CD4-positive, alpha-beta T cell treated with Interleukin-17A for 4 hours (primary cell): Measurements from ENCODE around the gene SPNS2.
A peak's percentile ranks its signal among the peaks of the same experiment; 100 is the strongest.

Source experiments
- DNase-seq: peaks from one replicate; pipeline ENCODE4 v3.0.0-alpha.2; 2020; ENCODE audit warnings: mixed read lengths

Gene SPNS2

DNA sequence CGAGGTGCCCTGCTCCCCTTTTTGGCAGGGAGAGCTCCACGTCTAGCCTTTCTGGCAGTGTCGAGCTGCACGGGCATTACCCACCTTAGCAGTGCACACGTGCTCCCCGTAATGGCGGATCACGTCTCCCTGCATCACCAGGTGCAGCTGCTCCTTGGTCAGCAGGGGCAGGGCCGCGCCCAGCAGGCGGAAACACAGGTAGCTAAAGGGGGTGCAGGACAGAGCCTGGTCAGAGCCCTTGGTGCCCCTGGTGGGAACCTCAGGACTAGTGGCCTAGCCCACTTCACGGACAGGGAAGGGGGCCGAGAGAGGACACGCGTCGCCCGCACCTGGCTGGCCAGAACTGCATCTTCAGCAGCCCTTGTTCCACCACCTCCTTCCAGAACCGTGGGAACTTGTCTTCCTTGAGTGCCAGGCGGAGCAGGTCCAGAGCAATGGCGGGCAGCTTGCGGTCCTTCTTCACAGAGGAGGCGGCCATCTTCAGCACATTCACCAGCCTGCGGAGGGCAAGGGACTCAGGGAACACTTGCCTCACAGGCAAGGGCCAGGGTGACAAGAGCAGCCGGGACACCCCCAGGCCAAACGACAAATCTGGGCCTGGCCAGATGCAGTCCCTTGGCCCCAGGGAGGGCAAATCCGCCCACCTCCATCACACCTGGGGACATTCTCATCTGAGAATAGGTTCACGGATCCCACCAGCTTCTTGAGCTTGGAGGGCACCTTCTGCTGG is 53.3 kb downstream of the SPNS2 start:
- no peak for DNase-seq

DNA sequence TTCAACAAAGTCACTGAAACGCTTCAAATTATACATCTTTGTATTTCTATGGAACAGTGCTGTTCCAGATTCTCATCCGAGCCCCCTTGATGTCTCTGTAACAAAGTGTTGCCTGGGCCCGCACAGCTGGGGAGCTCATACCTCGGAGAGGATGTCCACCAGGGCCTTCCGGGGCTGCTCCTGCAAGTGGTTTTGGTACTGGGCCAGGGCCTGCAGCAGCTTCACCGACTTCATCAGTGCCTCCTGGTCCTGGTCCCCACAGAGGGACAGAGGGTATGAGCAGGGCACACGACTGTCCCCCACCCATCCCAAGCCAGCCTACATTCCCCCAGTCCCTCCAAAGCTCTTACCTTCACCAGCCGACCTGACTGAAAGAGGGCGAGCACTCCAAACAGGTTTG is 55.0 kb downstream of the SPNS2 start:
- no peak for DNase-seq

DNA sequence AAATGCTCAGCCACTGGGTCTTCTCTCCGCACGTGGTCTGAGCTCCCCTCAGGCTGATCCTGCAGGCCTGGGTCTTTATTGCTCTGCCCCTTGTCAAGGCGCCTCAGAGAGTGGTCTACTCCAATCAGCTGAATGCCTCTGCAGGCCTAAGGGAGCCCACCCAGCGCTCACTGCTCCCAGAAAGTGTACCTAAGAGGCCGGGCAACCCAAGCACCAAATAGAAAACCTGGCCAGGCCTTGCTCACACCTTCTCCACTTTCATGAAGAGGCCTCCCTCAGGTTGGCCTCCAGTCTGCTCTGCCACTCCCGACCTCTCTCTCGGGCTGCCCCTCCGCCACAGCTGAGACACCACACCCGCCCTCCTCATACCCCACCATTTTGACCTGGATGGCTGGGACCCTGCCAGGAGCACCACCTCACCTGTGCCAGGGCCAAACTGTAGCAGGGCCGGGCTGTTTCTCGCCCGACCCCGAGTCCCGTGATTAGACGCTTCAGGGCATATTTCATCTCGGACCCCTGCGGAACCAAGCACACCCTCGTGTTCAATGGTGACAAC is 55.8 kb downstream of the SPNS2 start:
- DNase-seq, result no peak

- DNase-seq, result peak; percentile 99
Observed at GRCh38 chr17:4554997-4555799, 56.5 kb downstream of the SPNS2 start, which contains the start of gene MYBBP1A. TSS of gene MYBBP1A (minus strand) at chr17:4555384. CDS start at chr17:4555324, 60 bp downstream.

GRCh38 chr17:4555873-4556759 is 57.4 kb downstream of the SPNS2 start:
- no peak for DNase-seq

DNA sequence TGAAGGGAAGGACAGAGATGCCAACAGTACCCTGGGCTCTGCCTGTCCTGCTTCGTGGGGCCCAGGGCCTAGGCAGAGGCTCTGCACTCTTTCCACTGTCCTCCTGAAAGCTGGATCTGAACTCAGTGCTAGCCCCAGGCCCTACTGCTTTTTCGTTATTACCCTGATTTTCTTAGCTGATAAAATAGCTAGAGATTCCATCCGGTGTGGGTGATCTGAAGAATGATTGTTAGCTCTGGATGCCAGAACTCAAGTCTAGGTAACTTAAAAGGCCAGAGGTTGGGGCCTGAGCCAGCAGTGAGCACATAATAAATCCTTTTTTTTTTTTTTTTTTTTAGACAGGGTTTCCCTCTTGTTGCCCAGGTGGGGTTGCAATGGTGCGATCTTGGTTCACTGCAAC is 58.3 kb downstream of the SPNS2 start:
- DNase-seq, result no peak

DNA sequence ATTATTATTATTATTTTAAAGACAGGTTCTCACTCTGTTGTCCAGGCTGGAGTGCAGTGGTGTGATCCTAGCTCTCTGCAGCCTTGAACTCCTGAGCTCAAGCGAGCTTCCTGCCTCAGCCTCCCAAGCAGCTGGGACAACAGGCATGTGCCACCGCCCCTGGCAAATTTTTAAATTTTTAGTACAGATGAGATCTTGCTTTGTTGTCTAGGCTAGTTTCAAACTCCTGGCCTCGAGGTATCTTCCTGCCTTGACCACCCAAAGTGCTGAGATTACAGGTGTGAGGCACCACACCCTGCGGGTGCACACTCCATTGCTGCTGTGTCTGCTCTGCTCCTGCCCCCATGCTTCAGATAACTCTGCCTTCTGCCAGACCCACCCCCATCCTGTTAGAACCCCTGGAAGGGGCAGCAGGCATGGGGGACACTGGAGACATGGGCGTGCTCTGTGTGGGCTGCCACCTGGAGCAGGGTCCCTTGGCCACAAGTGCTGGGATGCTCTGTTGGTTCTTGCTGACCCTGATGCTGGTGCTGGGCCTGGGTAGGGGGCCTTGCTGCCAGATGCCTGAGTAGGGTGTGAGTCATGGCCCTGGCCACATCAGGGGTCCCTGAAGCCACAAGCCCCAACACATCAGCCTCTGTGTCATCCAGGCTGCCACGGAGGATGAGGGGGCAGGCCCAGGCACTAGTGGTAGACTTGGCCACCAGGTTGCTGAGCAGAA is 59.1 kb downstream of the SPNS2 start:
- no peak for DNase-seq

GRCh38 chr17:4558347-4558971 is 59.8 kb downstream of the SPNS2 start:
- no peak for DNase-seq

DNA sequence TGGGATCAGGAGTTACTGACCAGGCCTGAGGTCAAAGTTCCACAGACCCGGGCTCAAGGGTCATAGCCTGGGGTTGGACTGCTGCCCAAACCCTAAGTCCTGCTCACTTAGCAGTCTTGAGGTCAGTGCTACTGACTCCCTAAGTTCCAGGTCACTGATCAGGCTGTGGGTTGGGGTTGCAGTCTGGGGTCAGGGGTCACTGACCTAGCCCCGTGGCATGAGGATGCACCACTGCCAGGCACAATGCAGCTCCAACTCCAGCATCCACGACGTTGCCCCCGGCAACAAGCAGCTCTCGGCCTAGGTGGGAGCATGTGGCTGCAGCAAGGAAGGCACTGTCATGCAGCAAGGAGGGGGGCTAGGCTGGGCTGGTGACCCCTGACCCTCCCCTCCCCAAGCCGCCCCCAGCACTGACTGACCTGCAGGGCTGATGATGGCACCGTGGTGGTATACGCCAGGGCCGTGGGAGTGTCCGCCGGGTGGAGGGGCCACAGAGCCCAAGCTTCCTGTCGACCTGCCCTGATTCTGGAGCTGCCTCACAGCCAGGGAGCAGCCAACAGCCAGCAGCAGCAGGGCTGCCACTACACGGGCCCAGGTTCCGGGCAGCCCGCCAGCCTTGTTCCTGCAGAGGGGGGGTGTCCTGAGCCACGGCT is 60.6 kb downstream of the SPNS2 start:
- no peak for DNase-seq

DNA sequence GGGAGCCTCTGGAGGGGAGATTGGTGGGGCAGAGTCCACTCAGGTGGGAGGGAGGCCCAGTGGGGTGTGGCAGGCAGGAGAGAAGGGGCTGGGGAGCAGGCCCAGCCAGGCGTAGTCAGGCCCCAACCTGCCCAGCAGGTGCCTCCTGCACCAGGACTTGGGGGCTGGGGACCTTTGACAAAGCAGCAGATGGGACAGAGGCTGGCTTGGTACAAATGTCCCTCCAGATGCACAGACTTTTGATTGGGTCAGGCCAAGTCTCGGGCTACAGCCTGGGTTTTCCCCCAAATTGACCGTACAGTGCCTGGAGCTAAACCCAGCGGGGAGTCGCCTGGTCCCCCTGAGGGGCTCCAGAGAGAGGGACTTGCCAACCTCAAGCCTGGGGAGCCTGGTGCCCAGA is 61.3 kb downstream of the SPNS2 start:
- no peak for DNase-seq

DNA sequence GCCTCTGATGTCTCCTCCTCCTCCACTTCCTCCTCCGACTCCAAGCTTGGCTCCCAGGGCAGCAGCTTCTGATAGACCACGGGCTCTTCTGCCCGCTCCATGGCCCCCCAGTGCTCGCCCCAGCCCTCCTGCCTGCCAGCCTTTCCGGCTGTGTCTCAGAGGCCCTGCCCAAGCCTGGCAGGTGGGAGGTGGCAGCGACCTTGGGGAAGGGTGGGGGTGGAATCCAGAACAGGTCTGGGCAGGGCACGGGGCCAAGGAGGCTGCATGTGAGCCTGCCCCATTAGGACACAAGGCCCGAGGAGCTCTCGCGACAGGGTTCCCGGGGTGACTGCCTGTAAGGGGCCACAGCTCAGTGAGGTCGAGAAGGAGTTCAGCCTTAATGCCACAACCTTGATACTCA is 61.7 kb downstream of the SPNS2 start, which contains the start of gene GGT6:
GGT6 (minus strand) TSS at position 157 of the 400 bp plus-strand sequence; CDS start at position 101, 56 bp downstream.
- no peak for DNase-seq

DNA sequence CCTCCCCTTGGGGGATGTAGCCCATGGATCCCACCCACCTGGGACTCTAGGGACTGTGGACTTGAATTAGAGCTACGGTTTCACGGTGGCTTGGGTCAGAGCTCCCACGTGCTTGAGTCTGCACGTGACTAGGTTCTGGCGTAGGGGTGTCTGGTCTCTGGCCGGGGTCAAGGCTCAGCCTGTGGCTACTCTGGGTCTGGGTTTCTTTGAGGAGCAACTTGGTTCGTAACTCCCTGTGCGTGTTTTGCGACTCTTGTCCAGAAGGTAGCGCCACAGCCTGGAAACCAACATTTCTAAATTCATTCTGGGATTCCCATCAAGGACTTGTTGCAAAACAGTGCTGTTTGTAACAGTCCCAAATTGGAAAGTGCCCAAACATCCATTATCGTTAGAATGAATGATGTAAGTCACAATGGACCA is 62.2 kb downstream of the SPNS2 start:
- DNase-seq, result no peak

DNA sequence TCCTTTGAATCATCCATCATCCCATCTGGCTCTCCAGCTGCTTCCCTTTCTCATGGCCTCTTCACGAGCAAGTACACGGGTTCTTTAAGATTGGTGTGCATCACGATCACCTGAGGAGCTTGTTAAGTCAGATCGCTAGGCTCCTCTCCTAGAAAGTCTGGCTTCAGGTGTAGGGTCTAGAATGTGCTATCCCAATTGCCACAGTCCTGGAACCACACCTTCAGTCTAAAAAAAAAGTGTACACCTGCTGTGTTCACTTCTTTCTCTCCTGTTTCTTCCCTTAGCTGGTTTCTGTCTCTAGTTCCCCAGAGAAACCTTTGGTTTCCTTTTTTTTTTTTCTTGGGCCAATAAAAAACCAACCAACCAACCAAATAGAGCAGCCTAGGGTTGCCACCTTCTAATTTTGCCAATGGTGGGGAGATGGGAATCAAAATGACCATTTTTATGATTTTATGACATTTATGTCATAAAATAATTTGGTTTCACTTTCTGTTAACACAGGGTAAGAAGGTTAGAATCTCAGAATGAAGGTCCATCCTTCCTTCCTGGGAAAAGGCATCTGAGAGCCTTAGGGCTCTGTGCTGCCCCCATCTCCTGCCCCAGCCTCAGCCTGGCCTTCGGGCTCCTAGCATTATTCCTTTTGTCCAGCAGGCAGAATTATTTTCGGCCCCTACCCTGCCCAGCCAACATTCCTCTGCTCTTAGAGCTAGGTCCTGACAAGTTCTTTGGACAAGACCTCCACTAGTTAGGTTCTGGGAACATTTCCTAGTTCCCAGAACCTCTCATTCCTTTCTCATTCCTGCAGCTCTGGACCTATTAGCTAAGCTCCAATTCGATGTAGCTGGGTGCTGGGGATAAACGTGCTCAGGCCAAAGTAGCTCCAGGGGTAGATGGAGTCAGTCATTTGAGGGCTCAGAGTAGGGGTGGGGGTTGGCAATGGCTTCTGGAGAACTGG is 63.6 kb downstream of the SPNS2 start:
- DNase-seq, result no peak

DNA sequence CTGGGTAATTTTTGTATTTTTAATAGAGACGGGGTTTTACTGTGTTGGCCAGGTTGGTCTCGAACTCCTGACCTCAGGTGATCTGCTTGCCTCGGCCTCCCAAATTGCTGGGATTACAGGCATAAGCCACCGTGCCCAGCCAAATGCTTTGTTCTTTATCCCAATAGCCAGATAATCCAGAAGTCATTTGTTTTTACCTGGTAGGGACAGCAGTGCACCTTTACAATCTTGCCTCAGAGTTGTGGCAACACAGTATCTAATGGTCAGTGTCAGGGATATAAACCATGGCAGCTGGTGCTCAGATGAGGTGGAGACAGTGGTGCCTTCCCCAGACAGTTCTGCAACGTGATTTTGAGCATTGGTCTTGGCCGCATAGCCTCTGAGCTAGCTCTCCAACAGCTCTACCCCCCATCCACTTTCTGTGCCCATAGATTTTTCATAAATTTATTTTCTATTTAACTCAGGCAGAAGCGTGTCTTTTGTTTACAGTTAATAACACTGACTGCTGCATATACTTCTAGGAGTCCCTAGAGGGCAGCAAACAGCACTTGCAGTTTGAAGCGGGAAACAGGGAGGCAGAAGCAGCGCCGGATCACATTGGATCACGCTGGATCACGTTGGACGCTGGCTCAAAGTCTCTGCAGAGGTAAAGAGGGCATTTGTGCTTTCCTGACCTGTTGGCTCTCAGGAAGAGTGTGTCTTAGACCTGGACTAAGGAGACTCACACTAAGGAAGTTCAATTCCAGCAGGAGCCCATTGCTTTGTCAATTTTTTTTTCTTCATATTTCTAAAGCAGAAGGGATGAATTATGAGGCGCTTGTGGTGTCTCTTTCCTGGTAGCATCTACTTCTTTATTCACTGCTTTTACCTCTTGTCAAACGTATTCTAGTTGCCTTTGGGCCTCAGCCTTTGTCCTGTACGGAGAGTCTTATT is 66.8 kb downstream of the SPNS2 start:
- peak; percentile 63 for DNase-seq

DNA sequence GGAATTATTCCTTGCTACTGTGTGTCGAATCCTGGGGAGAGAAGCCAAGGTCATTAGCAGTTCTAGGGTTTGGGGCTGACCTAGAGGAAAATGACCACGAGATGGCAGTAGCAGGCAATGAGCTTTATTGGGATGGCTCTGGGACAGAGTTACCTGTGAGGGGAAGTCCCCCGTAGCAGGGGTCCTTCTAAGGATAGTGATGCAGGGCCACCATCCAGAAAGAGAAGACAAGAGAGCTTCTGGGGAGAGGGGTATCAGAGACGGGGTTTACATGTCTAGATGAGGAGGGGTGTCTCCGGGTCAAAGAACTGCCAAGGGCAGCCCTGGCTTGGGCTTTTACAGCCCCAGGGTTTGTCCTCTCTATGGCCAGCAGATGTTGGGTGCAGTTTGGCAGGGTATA is 68.1 kb downstream of the SPNS2 start:
- peak; percentile 51 for DNase-seq

GRCh38 chr17:4569591-4569990 is 70.9 kb downstream of the SPNS2 start:
- no peak for DNase-seq

DNA sequence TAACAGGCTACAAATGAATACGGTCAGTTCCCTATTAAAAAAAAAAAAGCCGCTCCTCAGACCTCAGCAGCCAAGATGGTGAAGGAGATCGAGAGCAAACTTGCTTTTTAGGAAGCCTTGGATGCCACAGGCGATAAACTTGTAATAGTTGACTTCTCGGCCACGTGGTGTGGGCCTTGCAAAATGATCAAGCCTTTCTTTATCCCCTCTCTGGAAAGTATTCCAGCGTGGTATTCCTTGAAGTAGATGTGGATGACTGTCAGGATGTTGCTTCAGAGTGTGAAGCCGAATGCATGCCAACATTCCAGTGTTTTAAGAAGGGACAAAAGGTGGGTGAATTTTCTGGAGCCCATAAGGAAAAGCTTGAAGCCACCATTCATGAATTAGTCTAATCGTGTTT is 73.5 kb downstream of the SPNS2 start:
- DNase-seq, result no peak

GRCh38 chr17:4573115-4573514 is 74.4 kb downstream of the SPNS2 start:
- no peak for DNase-seq

GRCh38 chr17:4573669-4574068 is 75.0 kb downstream of the SPNS2 start:
- peak; percentile 32 for DNase-seq
